ENCODE measurements around the gene ARHGEF1.
"Not testable (repeated sequence)": the region's sequence is repeated elsewhere in the genome, so short reads cannot be mapped to it uniquely, and the experiment has no call there.

Gene ARHGEF1

DNA sequence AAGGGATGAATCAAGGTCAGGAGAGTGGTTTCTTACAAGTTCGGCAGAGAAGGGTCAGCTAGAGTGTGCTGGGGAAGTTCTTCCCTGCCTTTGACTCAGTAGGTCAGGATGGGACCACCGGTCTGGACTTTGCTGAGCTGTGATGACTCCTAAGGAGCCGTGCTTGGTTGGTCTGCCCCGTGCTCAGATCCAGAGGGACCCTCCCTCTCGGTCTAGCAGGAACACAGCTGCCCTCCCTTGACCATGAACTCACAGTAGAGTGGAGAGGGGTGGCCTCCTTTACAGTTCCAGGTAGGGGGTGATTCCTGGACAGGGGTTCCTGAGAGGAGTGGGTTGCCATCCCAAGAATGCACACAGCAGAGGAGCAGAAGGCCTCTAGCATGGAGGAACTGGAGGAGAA lies 18.6 kb upstream of the ARHGEF1 start:
- peaks cover 88% of the 10 kb centered on the region for H3K36me3 ChIP-seq (ENCODE audit: insufficient read depth, low read depth, low read length)
- no peak overlapping the region for H3K4me3 ChIP-seq (ENCODE audit: low read length)
- peak overlapping the region; percentile 49 for H3K9ac ChIP-seq (ENCODE audit: low read depth, low read length)
- H3K27me3 ChIP-seq (ENCODE audit: insufficient read depth, low read length): no peaks in the 10 kb centered on the region
- H3K9me3 ChIP-seq (ENCODE audit: insufficient read depth, low read depth, low read length): no peaks in the 10 kb centered on the region
- peaks cover 31% of the 10 kb centered on the region for H3K4me1 ChIP-seq (ENCODE audit: insufficient read depth, low read length)
- H3K27ac ChIP-seq (ENCODE audit: low read length): no peak overlapping the region

DNA sequence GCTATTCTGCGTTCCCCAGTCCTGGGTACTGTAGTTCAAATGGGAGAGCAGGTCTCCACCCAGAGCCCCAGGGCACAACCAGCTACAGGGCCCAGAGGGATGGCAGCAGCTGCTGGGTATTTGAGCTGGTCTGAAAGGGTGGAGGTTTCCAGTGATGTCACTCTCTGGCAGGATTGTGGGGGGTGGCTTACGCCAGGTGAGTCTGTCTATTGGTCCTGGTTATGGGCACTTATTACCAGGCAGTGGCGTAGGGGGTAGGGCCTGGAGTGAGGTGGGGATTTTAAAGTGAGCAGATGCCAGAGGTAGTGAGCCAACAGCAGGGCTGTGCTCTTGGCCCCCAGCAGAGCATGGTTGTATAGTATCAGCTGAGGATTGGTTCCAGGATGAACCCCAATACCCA lies 16.7 kb upstream of the ARHGEF1 start:
- H3K36me3 ChIP-seq (ENCODE audit: insufficient read depth, low read depth, low read length): peaks cover 98% of the 10 kb centered on the region
- peak overlapping the region; percentile 51; the same call in 1 of the 2 replicates for H3K9ac ChIP-seq (ENCODE audit: low read depth, low read length)
- peaks cover 30% of the 10 kb centered on the region for H3K4me1 ChIP-seq (ENCODE audit: insufficient read depth, low read length)
- H3K27me3 ChIP-seq (ENCODE audit: insufficient read depth, low read length): no peaks in the 10 kb centered on the region
- H3K4me3 ChIP-seq (ENCODE audit: low read length): no peak overlapping the region
- H3K9me3 ChIP-seq (ENCODE audit: insufficient read depth, low read depth, low read length): no peaks in the 10 kb centered on the region
- no peak overlapping the region for H3K27ac ChIP-seq (ENCODE audit: low read length)

DNA sequence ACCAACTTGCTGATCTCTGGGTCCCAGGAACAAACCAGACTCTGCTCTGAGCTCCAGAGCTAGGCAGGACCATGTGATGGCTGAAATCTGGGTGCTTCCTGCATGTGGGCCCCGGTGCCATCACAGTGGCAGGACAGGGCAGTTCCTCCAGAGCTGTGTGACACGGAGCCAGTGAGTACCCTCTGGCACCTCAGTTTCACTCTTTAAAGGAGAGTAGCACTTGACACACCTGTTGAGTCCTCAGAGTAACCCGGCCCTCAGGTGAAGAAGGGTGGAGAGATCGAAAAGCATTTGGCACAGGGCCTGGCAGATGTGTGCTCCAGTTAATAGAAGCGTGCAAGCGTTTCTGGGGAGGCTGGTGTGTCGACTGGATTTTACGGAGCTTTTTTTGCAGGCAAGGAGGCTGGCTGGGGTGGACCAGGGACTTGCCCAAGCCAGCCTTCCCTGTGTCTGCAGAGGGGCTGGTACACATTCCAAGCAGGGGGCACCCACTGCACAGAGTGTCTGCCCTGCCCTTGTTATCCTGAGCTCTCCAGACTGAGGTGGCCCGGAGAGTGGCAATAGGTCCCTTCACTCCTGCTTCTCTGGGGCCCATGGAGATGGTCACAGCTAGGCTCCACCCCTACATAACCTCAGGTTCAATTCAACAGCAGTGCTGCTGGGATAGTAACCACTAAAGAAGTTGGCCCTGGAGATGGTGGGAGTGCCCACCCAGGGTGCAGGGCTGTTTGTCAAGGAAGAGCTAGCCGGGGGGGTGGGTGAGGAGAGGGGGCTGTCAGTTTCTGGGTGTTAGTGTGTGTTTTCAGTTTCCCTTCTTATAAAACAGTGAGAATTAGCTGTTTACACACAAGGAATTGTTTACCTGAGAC lies 14.6 kb upstream of the ARHGEF1 start:
- H3K9me3 ChIP-seq (ENCODE audit: insufficient read depth, low read depth, low read length): no peaks in the 10 kb centered on the region
- no peak overlapping the region for H3K4me3 ChIP-seq (ENCODE audit: low read length)
- peak overlapping the region; percentile 20; the same call in 1 of the 2 replicates for H3K9ac ChIP-seq (ENCODE audit: low read depth, low read length)
- H3K27me3 ChIP-seq (ENCODE audit: insufficient read depth, low read length): no peaks in the 10 kb centered on the region
- H3K27ac ChIP-seq (ENCODE audit: low read length): no peak overlapping the region
- H3K4me1 ChIP-seq (ENCODE audit: insufficient read depth, low read length): peaks cover 9% of the 10 kb centered on the region; the same call in 1 of the 2 replicates
- H3K36me3 ChIP-seq (ENCODE audit: insufficient read depth, low read depth, low read length): peaks cover 85% of the 10 kb centered on the region

DNA sequence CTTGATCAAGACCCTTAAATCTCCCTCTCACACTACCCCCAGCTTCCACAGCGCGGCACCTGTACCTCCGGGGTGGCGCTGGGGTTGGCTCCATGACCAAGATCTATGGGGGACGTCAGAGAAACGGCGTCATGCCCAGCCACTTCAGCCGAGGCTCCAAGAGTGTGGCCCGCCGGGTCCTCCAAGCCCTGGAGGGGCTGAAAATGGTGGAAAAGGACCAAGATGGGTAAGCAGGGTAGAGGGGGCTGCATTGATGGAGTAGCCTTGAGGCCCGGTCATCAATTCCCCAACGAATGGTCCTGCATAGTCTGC lies 14.0 kb upstream of the ARHGEF1 start:
- H3K36me3 ChIP-seq (ENCODE audit: insufficient read depth, low read depth, low read length): peaks cover 79% of the 10 kb centered on the region
- H3K4me1 ChIP-seq (ENCODE audit: insufficient read depth, low read length): peaks cover 8% of the 10 kb centered on the region; the same call in 1 of the 2 replicates
- H3K4me3 ChIP-seq (ENCODE audit: low read length): no peak overlapping the region

DNA sequence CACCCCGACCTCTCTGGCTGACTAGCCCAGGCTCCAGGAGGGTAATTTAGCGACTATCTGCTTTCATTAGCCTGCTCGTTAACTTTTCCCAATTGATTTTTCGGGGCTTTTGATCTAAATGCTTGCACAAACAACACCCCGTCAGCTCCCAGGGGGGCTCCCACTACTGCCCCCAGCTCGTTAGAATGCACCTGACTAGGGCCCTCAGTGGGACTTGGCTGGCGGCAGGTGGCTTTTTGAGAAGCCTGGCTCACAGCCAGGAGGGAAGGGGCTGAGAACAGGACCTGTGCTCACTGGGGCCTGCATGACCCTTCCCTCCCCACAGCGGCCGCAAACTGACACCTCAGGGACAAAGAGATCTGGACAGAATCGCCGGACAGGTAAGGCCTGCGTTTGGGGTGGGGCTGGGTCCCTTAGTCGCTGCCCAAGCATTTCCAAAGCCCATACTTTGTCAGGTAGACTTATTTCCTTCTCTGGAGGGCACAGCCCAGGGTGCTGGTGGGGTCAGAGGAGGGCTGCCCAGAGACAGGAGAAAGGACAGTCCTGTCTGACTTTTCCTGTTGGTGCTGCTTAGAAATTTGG lies 13.5 kb upstream of the ARHGEF1 start:
- H3K27ac ChIP-seq (ENCODE audit: low read length): no peak overlapping the region
- no peak overlapping the region for H3K9ac ChIP-seq (ENCODE audit: low read depth, low read length)
- H3K36me3 ChIP-seq (ENCODE audit: insufficient read depth, low read depth, low read length): peaks cover 74% of the 10 kb centered on the region
- H3K4me3 ChIP-seq (ENCODE audit: low read length): no peak overlapping the region
- no peaks in the 10 kb centered on the region for H3K27me3 ChIP-seq (ENCODE audit: insufficient read depth, low read length)
- no peaks in the 10 kb centered on the region for H3K9me3 ChIP-seq (ENCODE audit: insufficient read depth, low read depth, low read length)
- H3K4me1 ChIP-seq (ENCODE audit: insufficient read depth, low read length): 0 out of 2 replicates have a peak, but pooled peaks cover 3% of the 10 kb centered on the region

More for the DNA sequence above, 14.0 kb upstream of the ARHGEF1 start:
- H3K9ac ChIP-seq (ENCODE audit: low read depth, low read length): no peak overlapping the region
- no peaks in the 10 kb centered on the region for H3K27me3 ChIP-seq (ENCODE audit: insufficient read depth, low read length)
- H3K27ac ChIP-seq (ENCODE audit: low read length): no peak overlapping the region
- no peaks in the 10 kb centered on the region for H3K9me3 ChIP-seq (ENCODE audit: insufficient read depth, low read depth, low read length)

DNA sequence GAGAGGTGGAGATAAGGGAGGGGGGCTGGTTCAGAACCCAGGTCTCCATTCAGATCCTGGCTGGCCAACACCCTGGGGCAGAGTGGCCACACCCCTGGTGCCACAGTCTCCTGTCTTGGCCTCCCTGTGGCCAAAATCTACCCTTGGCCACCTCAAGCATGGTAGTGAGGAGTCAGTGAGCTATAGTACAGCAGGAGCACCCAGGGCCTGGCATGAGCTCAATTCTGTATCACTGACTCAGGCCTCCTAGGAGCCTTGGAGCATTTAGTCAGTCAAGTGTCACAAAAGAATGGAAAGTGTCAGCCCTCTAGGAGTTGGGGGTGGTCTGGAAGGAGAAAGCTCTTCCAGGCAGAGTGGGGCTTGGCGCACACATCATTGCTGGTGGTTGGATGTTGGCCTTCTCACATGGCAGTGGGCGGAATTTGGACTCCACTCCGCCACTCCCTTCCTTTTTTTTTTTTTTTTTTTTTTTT lies 12.5 kb upstream of the ARHGEF1 start:
- Histone ChIP-seq H3K27ac (ENCODE audit: low read length) (no peak overlapping the region), H3K27me3 (ENCODE audit: insufficient read depth, low read length) (no peaks in the 10 kb centered on the region), H3K4me3 (ENCODE audit: low read length) (no peak overlapping the region), H3K9me3 (ENCODE audit: insufficient read depth, low read depth, low read length) (no peaks in the 10 kb centered on the region), H3K36me3 (ENCODE audit: insufficient read depth, low read depth, low read length) (peaks cover 64% of the 10 kb centered on the region), H3K4me1 (ENCODE audit: insufficient read depth, low read length) (no peaks in the 10 kb centered on the region), H3K9ac (ENCODE audit: low read depth, low read length) (no peak overlapping the region)

DNA sequence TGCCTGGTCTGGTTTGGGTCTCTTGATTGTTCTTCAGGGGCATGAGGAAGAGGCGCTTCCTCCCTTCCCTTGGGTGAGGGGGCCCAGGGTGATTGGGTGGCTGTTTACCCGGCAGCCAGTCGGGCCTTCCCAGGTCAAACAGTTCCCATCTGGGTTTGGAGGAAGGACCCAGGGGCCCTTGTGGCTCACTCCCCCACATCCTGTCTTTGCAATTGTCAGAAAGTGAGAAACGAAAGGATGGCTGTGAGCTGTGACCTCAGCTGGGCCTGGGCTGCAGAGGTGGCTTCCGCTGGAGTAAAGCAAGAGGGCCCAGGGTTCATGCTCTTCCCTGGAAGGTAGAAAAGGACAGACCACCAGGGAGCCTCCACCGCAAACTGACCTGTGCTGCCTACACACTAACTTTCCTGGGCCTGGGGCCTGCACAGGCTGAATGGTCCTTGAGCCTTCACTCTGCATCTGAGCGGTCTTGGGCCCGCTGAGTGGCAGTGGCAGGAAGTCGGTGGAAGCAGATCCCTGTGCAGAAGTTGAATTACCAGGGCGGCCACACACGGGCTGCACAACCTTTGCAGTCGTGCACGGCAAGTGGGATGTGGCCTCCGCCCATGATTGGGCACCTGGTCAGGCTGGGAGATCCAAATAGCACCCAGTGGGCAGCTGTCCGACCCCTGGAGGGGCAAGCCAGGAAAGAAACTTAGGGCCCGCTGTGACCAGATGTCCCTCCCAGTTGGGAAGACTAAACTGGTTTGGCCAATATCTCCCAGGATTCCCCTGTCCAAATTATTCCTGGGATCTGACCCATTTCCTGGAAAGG lies 11.2 kb upstream of the ARHGEF1 start:
- H3K9me3 ChIP-seq (ENCODE audit: insufficient read depth, low read depth, low read length): no peaks in the 10 kb centered on the region
- no peak overlapping the region for H3K9ac ChIP-seq (ENCODE audit: low read depth, low read length)
- no peak overlapping the region for H3K27ac ChIP-seq (ENCODE audit: low read length)
- H3K4me3 ChIP-seq (ENCODE audit: low read length): no peak overlapping the region
- no peaks in the 10 kb centered on the region for H3K27me3 ChIP-seq (ENCODE audit: insufficient read depth, low read length)
- H3K4me1 ChIP-seq (ENCODE audit: insufficient read depth, low read length): no peaks in the 10 kb centered on the region
- peaks cover 52% of the 10 kb centered on the region for H3K36me3 ChIP-seq (ENCODE audit: insufficient read depth, low read depth, low read length)

DNA sequence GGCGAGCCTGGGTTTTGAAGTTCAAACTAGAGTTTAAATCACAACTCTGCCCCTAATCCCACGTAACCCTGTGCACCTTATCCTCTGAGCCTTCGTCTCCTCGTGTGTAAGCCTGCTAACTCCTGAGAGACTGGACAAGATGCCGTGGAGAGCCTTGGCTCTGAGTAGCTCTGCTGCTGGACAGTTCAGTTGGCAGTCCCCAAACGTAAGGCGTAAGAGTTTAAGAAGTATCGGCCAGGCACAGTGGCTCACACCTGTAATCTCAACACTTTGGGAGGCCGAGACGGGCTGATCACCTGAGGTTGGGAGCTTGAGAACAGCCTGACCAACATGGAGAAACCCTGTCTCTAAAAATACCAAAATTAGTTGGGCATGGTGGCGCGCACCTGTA lies 10.6 kb upstream of the ARHGEF1 start:
- H3K4me3 ChIP-seq (ENCODE audit: low read length): no peak overlapping the region
- H3K27me3 ChIP-seq (ENCODE audit: insufficient read depth, low read length): peaks cover 5% of the 10 kb centered on the region
- H3K9ac ChIP-seq (ENCODE audit: low read depth, low read length): no peak overlapping the region
- H3K4me1 ChIP-seq (ENCODE audit: insufficient read depth, low read length): no peaks in the 10 kb centered on the region
- H3K27ac ChIP-seq (ENCODE audit: low read length): no peak overlapping the region
- peaks cover 46% of the 10 kb centered on the region for H3K36me3 ChIP-seq (ENCODE audit: insufficient read depth, low read depth, low read length)
- no peaks in the 10 kb centered on the region for H3K9me3 ChIP-seq (ENCODE audit: insufficient read depth, low read depth, low read length)

DNA sequence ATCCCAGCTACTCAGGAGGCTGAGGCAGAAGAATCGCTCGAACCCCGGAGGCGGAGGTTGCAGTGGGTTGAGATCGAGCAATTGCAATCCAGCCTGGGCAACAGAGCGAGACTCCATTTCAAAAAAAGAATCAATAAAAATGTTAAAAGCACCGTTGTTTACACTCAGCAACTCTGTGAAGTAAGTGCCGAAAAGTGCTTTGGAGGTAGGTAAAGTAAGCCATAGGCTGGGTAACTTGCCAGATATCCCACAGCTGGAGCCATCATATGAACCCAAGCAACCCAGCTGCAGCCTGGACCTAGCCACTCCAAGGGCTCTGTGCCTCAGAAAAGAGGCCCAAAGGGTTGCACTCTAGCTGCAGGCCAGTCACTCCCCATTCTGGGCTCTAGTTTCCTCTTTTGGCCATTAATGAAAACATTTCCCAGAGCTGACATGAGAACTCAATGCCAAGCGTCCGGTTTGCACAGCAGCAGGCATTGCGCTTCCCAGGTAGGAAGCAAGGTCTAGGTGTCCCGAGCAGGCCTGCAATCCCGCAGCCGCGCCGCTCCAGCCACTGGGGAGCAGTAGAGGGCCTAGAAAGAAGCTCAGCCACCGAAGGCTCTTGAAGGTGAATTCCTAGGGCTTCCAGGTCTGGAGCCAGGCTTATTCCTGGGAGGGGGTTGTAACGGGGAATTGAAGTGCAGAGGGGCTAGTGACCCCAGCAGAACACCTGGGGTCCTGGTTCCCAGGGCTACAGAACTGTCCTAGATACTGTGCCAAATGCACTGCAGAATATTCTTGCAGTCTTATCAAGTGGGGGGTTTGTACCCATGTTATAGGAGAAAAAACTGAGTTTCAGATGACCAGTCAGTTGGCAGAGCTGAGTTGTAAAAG lies 10.0 kb upstream of the ARHGEF1 start:
- no peak overlapping the region for H3K27ac ChIP-seq (ENCODE audit: low read length)

DNA sequence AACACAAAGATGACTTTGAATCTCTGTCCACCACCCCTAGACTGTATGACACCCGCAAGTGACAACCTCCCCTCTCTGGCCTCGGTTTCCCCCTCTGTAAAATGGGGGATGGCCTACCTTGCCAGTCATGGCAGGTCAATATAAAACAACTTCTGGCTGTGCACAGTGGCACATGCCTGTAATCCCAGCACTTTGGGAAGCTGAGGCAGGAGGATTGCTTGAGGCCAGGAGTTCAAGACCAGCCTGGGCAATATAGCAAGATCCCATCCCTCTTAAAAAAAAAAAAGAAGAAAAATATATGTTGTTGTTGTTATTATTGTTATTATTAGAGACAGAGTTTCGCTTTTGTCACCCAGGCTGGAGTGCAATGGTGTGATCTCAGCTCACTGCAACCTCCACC lies 7.0 kb upstream of the ARHGEF1 start:
- peaks cover 11% of the 10 kb centered on the region for H3K36me3 ChIP-seq (ENCODE audit: insufficient read depth, low read depth, low read length)
- peaks cover 22% of the 10 kb centered on the region for H3K27me3 ChIP-seq (ENCODE audit: insufficient read depth, low read length)
- not testable (repeated sequence) for H3K4me3 ChIP-seq (ENCODE audit: low read length); H3K4me1 ChIP-seq (ENCODE audit: insufficient read depth, low read length); H3K27ac ChIP-seq (ENCODE audit: low read length); H3K9ac ChIP-seq (ENCODE audit: low read depth, low read length); H3K9me3 ChIP-seq (ENCODE audit: insufficient read depth, low read depth, low read length)

More for the DNA sequence above, 10.0 kb upstream of the ARHGEF1 start:
- Histone ChIP-seq H3K4me1 (ENCODE audit: insufficient read depth, low read length) (no peaks in the 10 kb centered on the region), H3K9me3 (ENCODE audit: insufficient read depth, low read depth, low read length) (no peaks in the 10 kb centered on the region), H3K27me3 (ENCODE audit: insufficient read depth, low read length) (peaks cover 10% of the 10 kb centered on the region), H3K4me3 (ENCODE audit: low read length) (no peak overlapping the region), H3K9ac (ENCODE audit: low read depth, low read length) (no peak overlapping the region), H3K36me3 (ENCODE audit: insufficient read depth, low read depth, low read length) (peaks cover 40% of the 10 kb centered on the region)
